A673 (cell line): Measurements from ENCODE around the gene DERL2. TPM values are rescaled to one million over a fixed set of nuclear protein-coding genes. Genes with fewer than 3 reads are reported as not detected.
A peak's percentile ranks its signal among the peaks of the same experiment; 100 is the strongest.

Source experiments
- BruUV-seq: library from RNA; stranded (reverse); fragments of 400-500 nt; replicated peaks from 2 replicates; lab custom pipeline; 2021; lab: Mats Ljungman, UMichigan
- CTCF ChIA-PET: fragments of 300-600 bp; sonication (Branson Sonifier 250); formaldehyde crosslinking; loops from one replicate; lab custom pipeline; 2022; ENCODE audit warnings: antibody characterized with exemption; lab: Charles Lee
- POLR2A ChIA-PET: fragments of 300-600 bp; sonication (Branson Sonifier 250); formaldehyde crosslinking; loops from one replicate; lab custom pipeline; 2022; ENCODE audit warnings: antibody characterized with exemption; ENCODE audit not compliant: low non-redundant PET; lab: Charles Lee
- DNase-seq: peaks from one replicate; pipeline ENCODE4 v3.0.0-alpha.2; 2015; ENCODE audit warnings: low spot score
- H3K27ac ChIP-seq: fragments of 200-600 bp; sonication (generic); 2 replicates; pipeline ENCODE4 v1.5.1; 2016; ENCODE audit warnings: mixed run types, low read depth, mild to moderate bottlenecking, mixed read lengths, antibody characterized with exemption, low read length; ENCODE audit not compliant: poor library complexity, severe bottlenecking
- H3K27me3 ChIP-seq: fragments of 200-600 bp; sonication (generic); replicated peaks from 2 replicates; pipeline ENCODE4 v1.6.1; 2017; ENCODE audit warnings: mixed run types, low read depth, mild to moderate bottlenecking, mixed read lengths, antibody characterized with exemption, low read length; ENCODE audit not compliant: insufficient read depth, poor library complexity
- H3K36me3 ChIP-seq: fragments of 200-600 bp; sonication (generic); 2 replicates; pipeline ENCODE4 v1.6.1; 2016; ENCODE audit warnings: mixed run types, mild to moderate bottlenecking, mixed read lengths, antibody characterized with exemption, low read length; ENCODE audit not compliant: insufficient read depth, poor library complexity, severe bottlenecking
- H3K4me1 ChIP-seq: fragments of 200-600 bp; sonication (generic); 2 replicates; pipeline ENCODE4 v1.6.1; 2017; ENCODE audit warnings: mixed run types, mild to moderate bottlenecking, mixed read lengths, antibody characterized with exemption, low read length; ENCODE audit not compliant: insufficient read depth, poor library complexity, severe bottlenecking
- H3K4me3 ChIP-seq: fragments of 200-600 bp; sonication (generic); 2 replicates; pipeline ENCODE4 v1.5.1; 2016; ENCODE audit warnings: low read depth, mixed run types, mild to moderate bottlenecking, mixed read lengths, low read length; ENCODE audit not compliant: poor library complexity, severe bottlenecking
- H3K9me3 ChIP-seq: fragments of 200-600 bp; sonication (generic); 2 replicates; pipeline ENCODE4 v1.6.1; 2016; ENCODE audit warnings: mixed run types, low read depth, mild to moderate bottlenecking, mixed read lengths, antibody characterized with exemption, low read length; ENCODE audit not compliant: poor library complexity, severe bottlenecking
- CTCF ChIP-seq: fragments of 300-800, 200-600 bp; sonication (generic); conservative IDR thresholded peaks from 2 replicates; pipeline ENCODE4 v1.5.1; 2017; ENCODE audit warnings: low read depth, mild to moderate bottlenecking, antibody characterized with exemption, low read length, moderate library complexity, mixed read lengths
- EZH2 ChIP-seq: fragments of 200-600 bp; sonication (generic); IDR thresholded peaks from 2 replicates; pipeline ENCODE4 v1.6.1; 2017; ENCODE audit warnings: borderline replicate concordance, low read depth, mild to moderate bottlenecking, mixed read lengths, antibody characterized with exemption, low read length; ENCODE audit not compliant: poor library complexity, severe bottlenecking
- intact Hi-C: fragments of 100-400 bp; cut with micrococcal nuclease; formaldehyde crosslinking; loops from one replicate; pipeline ENCODE4 v1.10.0; 2022; ENCODE audit not compliant: unreplicated experiment
- total RNA-seq: library from RNA; stranded (reverse); gene quantifications from 2 replicates; pipeline ENCODE4 v1.2.3, GENCODE V29; 2021

The DERL2 gene
- total RNA-seq, 1 experiment from 2014 or later = 97.0 TPM

- no peak overlapping the region for H3K27ac ChIP-seq
- DNase-seq = no peak
- no peaks in the 10 kb centered on the region for H3K27me3 ChIP-seq
- no peak overlapping the region for H3K4me3 ChIP-seq
- no peaks in the 10 kb centered on the region for H3K9me3 ChIP-seq
- H3K4me1 ChIP-seq = no peaks in the 10 kb centered on the region
- TF ChIP-seq CTCF (no peak), EZH2 (no peak)
- CTCF ChIA-PET = no interaction called here
- POLR2A ChIA-PET = no interaction called here
- intact Hi-C loops = no loop called here
- BruUV-seq = no TSS peak
- peaks cover 41% of the 10 kb centered on the region for H3K36me3 ChIP-seq
These were observed 42.2 kb downstream of the DERL2 start for GRCh38 chr17:5443728-5444127.

GRCh38 chr17:5439446-5439764 is 46.6 kb downstream of the DERL2 start:
- Histone ChIP-seq H3K36me3 (peaks cover 56% of the 10 kb centered on the region), H3K4me3 (peak overlapping the region; percentile 96), H3K9me3 (no peaks in the 10 kb centered on the region), H3K27me3 (no peaks in the 10 kb centered on the region), H3K4me1 (peaks cover 21% of the 10 kb centered on the region), H3K27ac (peak overlapping the region; percentile 86)
- no peak for DNase-seq
- POLR2A ChIA-PET = no interaction called here
- CTCF ChIA-PET = interaction anchor here (0.7 to 1.3 kb wide), 8 partner anchors 10 to 997 kb away, joined by 3 to 6 read pairs (median 4); partner anchors contain the start of genes DHX33 and NUP88
- intact Hi-C loops = loop anchor here (10.0 kb wide), 1 partner anchor 185 kb away; no protein-coding TSS in a partner anchor
- peak; percentile 20; the same call in 1 of the 2 replicates for TF ChIP-seq CTCF
- TF ChIP-seq EZH2 = no peak
- no TSS peak for BruUV-seq

- Histone ChIP-seq H3K36me3 (peaks cover 56% of the 10 kb centered on the region), H3K27ac (peak within 1 kb of the TSS; percentile 86), H3K4me1 (peaks cover 21% of the 10 kb centered on the region), H3K9me3 (no peaks in the 10 kb centered on the region), H3K4me3 (peak within 1 kb of the TSS; percentile 96), H3K27me3 (no peaks in the 10 kb centered on the region)
- peak; percentile 94 for DNase-seq
- ChIA-PET POLR2A (no interaction called here), CTCF (interaction anchor here (0.7 to 1.3 kb wide), 9 partner anchors 10 to 998 kb away, joined by 3 to 6 read pairs (median 3); partner anchors contain the start of genes DHX33 and NUP88)
- TF ChIP-seq CTCF = peak; percentile 98
- TF ChIP-seq EZH2 = no peak
- no TSS peak for BruUV-seq
- intact Hi-C loops = loop anchor here (10.0 kb wide), 1 partner anchor 184 kb away; no protein-coding TSS in a partner anchor
These were observed 47.1 kb downstream of the DERL2 start, which contains the start of gene C1QBP for GRCh38 chr17:5438716-5439445. Gene C1QBP, minus strand, starts transcription at chr17:5439155. Its CDS starts 82 bp downstream, at chr17:5439073.
